H1 (cell line): Measurements from ENCODE around the gene RPL32. TPM values are rescaled to one million over a fixed set of nuclear protein-coding genes. Genes with fewer than 3 reads are reported as not detected.

Experiments used
- CTCF ChIA-PET: fragments of 300-600 bp; sonication (Branson Sonifier 250); formaldehyde crosslinking; loops from one replicate; lab custom pipeline; 2021; ENCODE audit not compliant: partially characterized antibody; lab: Charles Lee
- POLR2A ChIA-PET: fragments of 300-600 bp; sonication (Branson Sonifier 250); formaldehyde crosslinking; loops from one replicate; lab custom pipeline; 2021; ENCODE audit warnings: inconsistent platforms; ENCODE audit not compliant: partially characterized antibody; lab: Charles Lee
- DNase-seq, 2 experiments: peaks; one replicate each; pipeline versions ENCODE4 v3.0.0 to v3.0.0-alpha.2; 2010 to 2022; ENCODE audit warnings: low spot score in 2 of 2, low read depth in 1 of 2, mixed read lengths in 1 of 2
- FAIRE-seq: peaks from 2 replicates; lab custom pipeline; 2011; peaks lifted over from hg19 to GRCh38; lab: Jason Lieb, UNC
- H2AFZ ChIP-seq: 2 replicates; pipeline ENCODE4 v1.8.1; 2012; ENCODE audit warnings: low read length, inconsistent platforms
- H2AK5ac ChIP-seq: 2 replicates; pipeline ENCODE4 v1.6.1; 2013; ENCODE audit warnings: low read depth, low read length
- H2BK120ac ChIP-seq: replicated peaks from 2 replicates; pipeline ENCODE3; 2013; ENCODE audit warnings: low read depth, low read length, inconsistent platforms
- H2BK12ac ChIP-seq: 2 replicates; pipeline ENCODE4 v1.6.1; 2013; ENCODE audit warnings: low read depth, low read length
- H2BK15ac ChIP-seq: 2 replicates; pipeline ENCODE4 v1.6.1; 2013; ENCODE audit warnings: low read length
- H2BK20ac ChIP-seq: 2 replicates; pipeline ENCODE4 v1.6.1; 2013; ENCODE audit warnings: low read length
- H2BK5ac ChIP-seq: 2 replicates; pipeline ENCODE4 v1.6.1; 2013; ENCODE audit warnings: low read depth, low read length
- H3K14ac ChIP-seq: 2 replicates; pipeline ENCODE4 v1.6.1; 2013; ENCODE audit warnings: inconsistent platforms; ENCODE audit not compliant: insufficient read length
- H3K18ac ChIP-seq: 2 replicates; pipeline ENCODE4 v1.6.1; 2013; ENCODE audit warnings: low read length; ENCODE audit errors: extremely low read depth
- H3K23ac ChIP-seq: 2 replicates; pipeline ENCODE4 v1.6.1; 2013; ENCODE audit warnings: inconsistent platforms; ENCODE audit not compliant: insufficient read length
- H3K23me2 ChIP-seq: 2 replicates; pipeline ENCODE4 v1.6.1; 2013; ENCODE audit warnings: low read depth, low read length
- H3K27ac ChIP-seq: 2 replicates; pipeline ENCODE4 v1.6.1; 2011; ENCODE audit warnings: low read depth, low read length, inconsistent platforms
- H3K27me3 ChIP-seq, 4 experiments: replicated peaks in 1 of 4; 1 replicate in 1 of 4; 2 replicates in 3 of 4; pipeline versions ENCODE4 v1.6.1 to v1.8.1; 2011 to 2013; ENCODE audit warnings: low read length in 3 of 4, mild to moderate bottlenecking in 3 of 4, inconsistent platforms in 2 of 4, mixed read lengths in 2 of 4, moderate library complexity in 1 of 4; ENCODE audit not compliant: control insufficient read depth in 3 of 4, insufficient read depth in 3 of 4; ENCODE audit errors: extremely low read depth in 1 of 4
- H3K36me3 ChIP-seq, 4 experiments: 2 replicates each; pipeline versions ENCODE4 v1.6.1 to v1.8.1; 2011 to 2013; ENCODE audit warnings: mild to moderate bottlenecking in 4 of 4, low read length in 3 of 4, moderate library complexity in 2 of 4, control low read depth in 1 of 4, inconsistent platforms in 1 of 4; ENCODE audit not compliant: insufficient read depth in 4 of 4, control insufficient read depth in 2 of 4
- H3K4ac ChIP-seq: replicated peaks from 2 replicates; pipeline ENCODE3; 2013; ENCODE audit warnings: low read length, low read depth, mixed read lengths, inconsistent platforms; ENCODE audit not compliant: insufficient read length
- H3K4me1 ChIP-seq, 4 experiments: replicated peaks in 1 of 4; 1 replicate in 1 of 4; 2 replicates in 3 of 4; pipeline versions ENCODE4 v1.6.1 to v1.8.1; 2011 to 2013; ENCODE audit warnings: low read length in 3 of 4, inconsistent platforms in 2 of 4, mixed read lengths in 1 of 4; ENCODE audit not compliant: insufficient read depth in 4 of 4, control insufficient read depth in 3 of 4
- H3K4me2 ChIP-seq, 2 experiments: 2 replicates each; pipeline versions ENCODE4 v1.6.1 to v1.8.1; 2011 to 2013; ENCODE audit warnings: low read depth in 2 of 2, low read length in 2 of 2, control low read depth in 1 of 2, inconsistent platforms in 1 of 2, mild to moderate bottlenecking in 1 of 2; ENCODE audit not compliant: insufficient read depth in 1 of 2
- H3K4me3 ChIP-seq, 4 experiments: fragments of 200-600, 300-600 bp in 1 of 4; sonication (generic), shearing (Covaris generic), sonication (Bioruptor Twin) in 1 of 4; 2 replicates each; pipeline versions ENCODE4 v1.5.1 to v1.8.1; 2011 to 2016; ENCODE audit warnings: low read length in 4 of 4, low read depth in 3 of 4, control low read depth in 2 of 4, inconsistent platforms in 2 of 4, mild to moderate bottlenecking in 2 of 4, mixed read lengths in 1 of 4, moderate library complexity in 1 of 4; ENCODE audit not compliant: insufficient read depth in 2 of 4; ENCODE audit errors: extremely low read depth in 1 of 4
- H3K56ac ChIP-seq: replicated peaks from 2 replicates; pipeline ENCODE3; 2013; ENCODE audit warnings: low read depth, mild to moderate bottlenecking, mixed read lengths, low read length, inconsistent platforms; ENCODE audit not compliant: insufficient read length
- H3K79me1 ChIP-seq: 2 replicates; pipeline ENCODE4 v1.6.1; 2013; ENCODE audit warnings: low read depth, low read length, control low read depth
- H3K79me2 ChIP-seq, 2 experiments: 2 replicates each; pipeline versions ENCODE4 v1.6.1 to v1.8.1; 2012 to 2013; ENCODE audit warnings: low read length in 2 of 2, mild to moderate bottlenecking in 2 of 2, inconsistent platforms in 1 of 2; ENCODE audit not compliant: insufficient read depth in 2 of 2, control insufficient read depth in 1 of 2
- H3K9ac ChIP-seq, 4 experiments: replicated peaks in 1 of 4; 1 replicate in 1 of 4; 2 replicates in 3 of 4; pipeline versions ENCODE4 v1.6.1 to v1.8.1; 2011 to 2013; ENCODE audit warnings: low read depth in 3 of 4, low read length in 3 of 4, control low read depth in 2 of 4, mild to moderate bottlenecking in 2 of 4, moderate library complexity in 2 of 4, inconsistent platforms in 1 of 4; ENCODE audit errors: extremely low read depth in 1 of 4
- H3K9me3 ChIP-seq, 2 experiments: 2 replicates each; pipeline versions ENCODE4 v1.6.1 to v1.8.1; 2012 to 2013; ENCODE audit warnings: mild to moderate bottlenecking in 2 of 2, moderate library complexity in 2 of 2, control low read depth in 1 of 2, inconsistent platforms in 1 of 2, low read depth in 1 of 2, low read length in 1 of 2, mixed read lengths in 1 of 2; ENCODE audit not compliant: insufficient read depth in 2 of 2
- H4K20me1 ChIP-seq, 2 experiments: replicated peaks in 1 of 2; 2 replicates each; pipeline versions ENCODE3 to v1.8.1; 2011 to 2013; ENCODE audit warnings: inconsistent platforms in 2 of 2, low read length in 2 of 2, mild to moderate bottlenecking in 1 of 2; ENCODE audit not compliant: insufficient read depth in 2 of 2, control insufficient read depth in 1 of 2
- H4K5ac ChIP-seq: 2 replicates; pipeline ENCODE4 v1.6.1; 2013; ENCODE audit warnings: low read length, low read depth, mixed read lengths, inconsistent platforms; ENCODE audit not compliant: insufficient read length
- H4K8ac ChIP-seq: 2 replicates; pipeline ENCODE4 v1.8.0; 2013; ENCODE audit warnings: mild to moderate bottlenecking, moderate library complexity, low read length, inconsistent platforms; ENCODE audit not compliant: insufficient read depth; ENCODE audit errors: extremely low read depth
- H4K91ac ChIP-seq: replicated peaks from 2 replicates; pipeline ENCODE3; 2013; ENCODE audit warnings: low read length, mixed read lengths, inconsistent platforms; ENCODE audit not compliant: insufficient read length
- BCL11A ChIP-seq, 2 experiments: IDR thresholded peaks; one replicate each; pipeline ENCODE4 v1.6.1; 2011; ENCODE audit warnings: low read depth in 2 of 2, low read length in 2 of 2, mild to moderate bottlenecking in 2 of 2
- TEAD4 ChIP-seq: IDR thresholded peaks from 2 replicates; pipeline ENCODE4 v1.6.1; 2012; ENCODE audit warnings: low read depth, low read length, inconsistent platforms, mixed read lengths
- WGBS, 2 experiments: shearing (Covaris generic) in 1 of 2; methylation state at CpG; one replicate each; pipeline versions ENCODE4 v1.1.6 to v1.1.7; 2013 to 2015; ENCODE audit warnings: low lambda C conversion rate in 2 of 2, mixed read lengths in 2 of 2, inconsistent platforms in 1 of 2, low coverage in 1 of 2, missing lambda C conversion rate in 1 of 2; ENCODE audit not compliant: insufficient replicate concordance in 2 of 2, insufficient coverage in 1 of 2, insufficient read length in 1 of 2; ENCODE audit errors: extremely low coverage in 1 of 2, missing lambda C conversion rate in 1 of 2; 5-methylcytosine and 5-hydroxymethylcytosine counted together
- polyA plus RNA-seq, 7 experiments: library from polyadenylated mRNA; depleted of rRNA in 3 of 7; stranded (reverse) in 5 of 7; unstranded in 2 of 7; fragments of >200 nt in 5 of 7; fragments of 200-250 nt in 2 of 7; gene quantifications; 1 replicate in 5 of 7; 2 replicates in 1 of 7; 4 replicates in 1 of 7; pipeline versions ENCODE4 v1.2.1 to v1.2.3, GENCODE V29; 2011 to 2013; ENCODE audit warnings: missing spikeins in 2 of 7, mixed read lengths in 2 of 7
- total RNA-seq: library from RNA; stranded (reverse); fragmentation: NEBNext Ultra II Directional; extraction: Animal tissue kit (Norgen Biotek cat#: 25700); gene quantifications from 2 replicates; pipeline ENCODE4 v1.2.1, GENCODE V29; 2021

RPL32 gene
- total and polyA plus RNA-seq, 2 of the 8 experiments (the other 6 are each of a cell fraction or from before 2014, with no cell fraction given), result 1,443 to 2,043 TPM

GRCh38 chr3:12886106-12886679, 44.8 kb upstream of the RPL32 start:
- H3K9ac ChIP-seq, result no peak overlapping the region

More at GRCh38 chr3:12886106-12886679, 44.8 kb upstream of the RPL32 start:
- no peaks in the 10 kb centered on the region; a peak in 1 of 8 replicates for H3K36me3 ChIP-seq
- H3K9me3 ChIP-seq, result no peaks in the 10 kb centered on the region
- H3K27me3 ChIP-seq, result peaks cover 0 to 3% (median 0%) of the 10 kb centered on the region in 4 experiments; a peak in 2 of 7 replicates
- H2BK5ac ChIP-seq, result no peak overlapping the region
- no peak overlapping the region for H3K56ac ChIP-seq
- H4K20me1 ChIP-seq, result no peaks in the 10 kb centered on the region
- no peak overlapping the region for H4K5ac ChIP-seq
- no peak overlapping the region for H3K4me3 ChIP-seq
- DNase-seq (no peak), FAIRE-seq (no peak)
- TF ChIP-seq BCL11A (IDR thresholded peaks at IDR 0.05; ENCODE audit: low read depth in 2 of 2, low read length in 2 of 2) (no peak), TEAD4 (no peak)
- CTCF ChIA-PET, result interaction anchor here (1.2 to 14.8 kb wide), 9 partner anchors 10 to 100 kb away, joined by 3 to 353 read pairs (median 6); no protein-coding TSS in a partner anchor
- no peaks in the 10 kb centered on the region for H3K79me2 ChIP-seq
- no peak overlapping the region for H2AFZ ChIP-seq
- H4K8ac ChIP-seq, result no peak overlapping the region
- WGBS, 2 experiments, result 86% methylated on average over 10 of the region's 10 CpGs; no CpG with 5 or more reads in 1 of the 2 experiments
- no peak overlapping the region for H2BK120ac ChIP-seq
- POLR2A ChIA-PET, result interaction anchor here (0.6 to 1.6 kb wide), 3 partner anchors 9 to 47 kb away, joined by 3 to 7 read pairs (median 5); no protein-coding TSS in a partner anchor
- H3K23me2 ChIP-seq, result no peaks in the 10 kb centered on the region
- H3K4ac ChIP-seq, result no peak overlapping the region
- no peak overlapping the region for H2BK20ac ChIP-seq
- no peak overlapping the region for H2AK5ac ChIP-seq
- H3K14ac ChIP-seq, result no peak overlapping the region
- H3K27ac ChIP-seq, result no peak overlapping the region
- no peak overlapping the region for H2BK15ac ChIP-seq
- no peak overlapping the region for H3K4me2 ChIP-seq
- no peak overlapping the region for H3K23ac ChIP-seq
- no peak overlapping the region for H4K91ac ChIP-seq
- H3K79me1 ChIP-seq, result no peaks in the 10 kb centered on the region
- H2BK12ac ChIP-seq, result no peak overlapping the region
- H3K4me1 ChIP-seq, result peaks cover 0 to 2% (median 2%) of the 10 kb centered on the region in 4 experiments; a peak in 2 of 7 replicates
- no peak overlapping the region for H3K18ac ChIP-seq
